Activated CD8-positive, alpha-beta T cell treated with anti-CD3 and anti-CD28 coated beads for 36 hours (primary cell): ENCODE results near the gene TFRC. TPM values are rescaled to one million over a fixed set of nuclear protein-coding genes. Genes with fewer than 3 reads are reported as not detected.

Experiments
- ATAC-seq: fragments of 200-7000 bp; cut with Tn5 transposase; one replicate; pipeline ENCODE4 v1.10.0; 2021; ENCODE audit warnings: mild to moderate bottlenecking, moderate library complexity
- CTCF ChIA-PET: fragments of 350-600 bp; sonication (Branson Sonifier 250); formaldehyde crosslinking; loops from one replicate; lab custom pipeline; 2021; ENCODE audit warnings: antibody characterized with exemption; lab: Charles Lee
- POLR2A ChIA-PET: fragments of 350-600 bp; sonication (Branson Sonifier 250); formaldehyde crosslinking; loops from one replicate; lab custom pipeline; 2021; ENCODE audit warnings: antibody characterized with exemption; lab: Charles Lee
- DNase-seq: peaks from one replicate; pipeline ENCODE4 v3.0.0-alpha.2; 2020
- H3K27ac Mint-ChIP-seq: one replicate; pipeline ENCODE4 v1.8.0; 2021; ENCODE audit warnings: mild to moderate bottlenecking, mixed read lengths
- H3K27me3 Mint-ChIP-seq: one replicate; pipeline ENCODE4 v1.8.0; 2021; ENCODE audit warnings: mixed read lengths
- H3K36me3 Mint-ChIP-seq: one replicate; pipeline ENCODE4 v1.8.0; 2021; ENCODE audit warnings: low read depth, mixed read lengths
- H3K4me1 Mint-ChIP-seq: one replicate; pipeline ENCODE4 v1.8.0; 2021; ENCODE audit warnings: low read depth, mixed read lengths
- H3K4me3 Mint-ChIP-seq: one replicate; pipeline ENCODE4 v1.8.0; 2021; ENCODE audit warnings: mild to moderate bottlenecking, moderate library complexity, mixed read lengths
- H3K9me3 Mint-ChIP-seq: one replicate; pipeline ENCODE4 v1.8.0; 2021; ENCODE audit warnings: mixed read lengths
- intact Hi-C: fragments of 100-400 bp; cut with micrococcal nuclease; formaldehyde crosslinking; loops from one replicate; pipeline ENCODE4 v1.10.0; 2022
- total RNA-seq, 2 experiments: library from RNA; stranded (reverse); gene quantifications; one replicate each; pipeline ENCODE4 v1.2.3, GENCODE V29; 2021
- TF ChIP-seq, protein P1 (sequence below): fragments of 200-600 bp; IDR thresholded peaks from one replicate; pipeline ENCODE4 v1.8.0; 2022; ENCODE audit warnings: antibody characterized with exemption, mild to moderate bottlenecking

Gene TFRC
- total RNA-seq, 2 experiments from 2014 or later, result 521 to 524 TPM

DNA sequence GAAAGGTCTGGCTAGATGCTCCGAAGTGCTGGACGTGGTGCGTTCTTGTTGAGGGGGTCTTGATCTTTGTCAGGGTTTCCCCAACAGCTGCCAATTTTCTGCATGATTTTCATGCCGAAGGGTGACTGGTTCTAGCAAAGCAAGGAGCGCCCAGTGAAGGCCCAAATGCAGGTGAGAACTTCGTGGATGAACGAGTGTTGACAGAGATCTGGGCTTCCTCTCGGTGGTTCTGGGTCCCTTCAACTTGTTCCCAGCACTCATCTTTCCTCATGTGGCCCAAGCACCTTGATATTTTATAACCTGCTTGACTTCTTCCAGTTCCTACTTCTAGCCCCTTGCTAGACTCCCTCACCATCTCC lies 40.8 kb upstream of the TFRC start:
- DNase-seq (no peak), ATAC-seq (no peak)
- Mint-ChIP-seq H3K27me3 (no peaks in the 10 kb centered on the region), H3K36me3 (no peaks in the 10 kb centered on the region), H3K4me3 (no peak overlapping the region), H3K27ac (no peak overlapping the region), H3K9me3 (no peaks in the 10 kb centered on the region), H3K4me1 (peaks cover 28% of the 10 kb centered on the region)
- ChIA-PET CTCF (no interaction called here), POLR2A (no interaction called here)
- intact Hi-C loops, result no loop called here
- TF ChIP-seq, protein P1, sequence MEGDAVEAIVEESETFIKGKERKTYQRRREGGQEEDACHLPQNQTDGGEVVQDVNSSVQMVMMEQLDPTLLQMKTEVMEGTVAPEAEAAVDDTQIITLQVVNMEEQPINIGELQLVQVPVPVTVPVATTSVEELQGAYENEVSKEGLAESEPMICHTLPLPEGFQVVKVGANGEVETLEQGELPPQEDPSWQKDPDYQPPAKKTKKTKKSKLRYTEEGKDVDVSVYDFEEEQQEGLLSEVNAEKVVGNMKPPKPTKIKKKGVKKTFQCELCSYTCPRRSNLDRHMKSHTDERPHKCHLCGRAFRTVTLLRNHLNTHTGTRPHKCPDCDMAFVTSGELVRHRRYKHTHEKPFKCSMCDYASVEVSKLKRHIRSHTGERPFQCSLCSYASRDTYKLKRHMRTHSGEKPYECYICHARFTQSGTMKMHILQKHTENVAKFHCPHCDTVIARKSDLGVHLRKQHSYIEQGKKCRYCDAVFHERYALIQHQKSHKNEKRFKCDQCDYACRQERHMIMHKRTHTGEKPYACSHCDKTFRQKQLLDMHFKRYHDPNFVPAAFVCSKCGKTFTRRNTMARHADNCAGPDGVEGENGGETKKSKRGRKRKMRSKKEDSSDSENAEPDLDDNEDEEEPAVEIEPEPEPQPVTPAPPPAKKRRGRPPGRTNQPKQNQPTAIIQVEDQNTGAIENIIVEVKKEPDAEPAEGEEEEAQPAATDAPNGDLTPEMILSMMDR, result no peak

DNA sequence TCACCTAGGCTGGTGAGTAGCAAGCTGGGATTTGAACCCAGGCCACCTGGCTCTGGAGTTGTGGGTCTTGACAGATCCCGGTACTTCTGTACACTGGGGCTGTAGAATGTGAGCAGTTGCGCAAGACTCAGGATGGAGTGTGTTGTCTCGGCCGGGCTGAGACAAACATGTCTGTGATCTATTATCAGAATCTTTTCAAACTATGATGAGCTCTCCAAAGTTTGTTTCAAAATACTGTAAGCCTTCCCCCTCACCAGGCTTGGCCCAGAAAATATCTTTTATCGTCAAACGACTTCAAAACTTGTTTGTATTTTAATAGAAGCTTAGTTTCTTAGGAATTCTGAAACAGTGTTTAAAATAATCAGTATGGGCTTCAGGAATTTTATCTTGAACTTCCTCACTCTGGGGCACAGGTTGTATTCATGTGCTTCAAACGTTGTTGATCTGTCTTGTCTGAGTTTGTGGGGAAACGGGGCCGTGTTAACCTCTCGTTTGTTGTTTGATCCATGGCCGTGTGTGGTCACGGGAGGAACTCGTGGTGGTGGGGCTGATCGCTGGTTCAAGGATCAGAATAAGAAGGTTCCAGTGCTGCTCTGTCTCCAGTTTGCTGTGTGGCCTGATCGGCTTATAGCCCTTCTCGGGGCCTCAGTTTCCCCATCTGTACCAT lies 40.3 kb upstream of the TFRC start:
- DNase-seq (no peak), ATAC-seq (no peak)
- TF ChIP-seq, protein P1, result no peak
- ChIA-PET CTCF (no interaction called here), POLR2A (interaction anchor here (1.1 kb wide), 1 partner anchor 44 kb away, joined by 3 read pairs; no protein-coding TSS in a partner anchor)
- intact Hi-C loops, result no loop called here
- H3K27ac Mint-ChIP-seq, result no peak overlapping the region
- H3K4me3 Mint-ChIP-seq, result no peak overlapping the region
- no peaks in the 10 kb centered on the region for H3K27me3 Mint-ChIP-seq
- H3K4me1 Mint-ChIP-seq, result peaks cover 22% of the 10 kb centered on the region
- no peaks in the 10 kb centered on the region for H3K9me3 Mint-ChIP-seq
- no peaks in the 10 kb centered on the region for H3K36me3 Mint-ChIP-seq

DNA sequence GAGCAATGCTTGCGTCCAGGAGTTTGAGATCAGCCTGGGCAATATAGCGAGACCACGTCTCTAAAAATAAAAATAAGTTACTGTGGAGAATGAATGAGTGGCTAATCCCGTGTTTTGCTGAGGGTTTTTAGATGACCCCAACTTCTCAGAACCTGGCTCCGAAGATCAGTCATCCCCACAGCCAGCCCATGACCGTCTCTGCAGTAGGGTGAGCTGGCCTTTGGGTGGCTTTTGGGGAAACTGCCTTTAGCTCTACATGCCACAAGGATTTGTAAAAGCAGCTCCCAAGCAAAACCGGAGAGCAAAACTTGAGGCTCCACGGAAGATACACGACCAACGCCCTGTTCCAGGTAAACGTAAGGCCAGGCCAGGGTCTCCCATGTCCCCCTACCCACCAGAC lies 39.2 kb upstream of the TFRC start:
- DNase-seq (no peak), ATAC-seq (no peak)
- no peak overlapping the region for H3K4me3 Mint-ChIP-seq
- TF ChIP-seq, protein P1, result no peak
- H3K27me3 Mint-ChIP-seq, result no peaks in the 10 kb centered on the region
- H3K9me3 Mint-ChIP-seq, result no peaks in the 10 kb centered on the region
- no peak overlapping the region for H3K27ac Mint-ChIP-seq
- POLR2A ChIA-PET, result interaction anchor here (1.1 kb wide), 1 partner anchor 43 kb away, joined by 3 read pairs; no protein-coding TSS in a partner anchor
- no peaks in the 10 kb centered on the region for H3K36me3 Mint-ChIP-seq
- CTCF ChIA-PET, result no interaction called here
- H3K4me1 Mint-ChIP-seq, result peaks cover 18% of the 10 kb centered on the region
- intact Hi-C loops, result no loop called here

DNA sequence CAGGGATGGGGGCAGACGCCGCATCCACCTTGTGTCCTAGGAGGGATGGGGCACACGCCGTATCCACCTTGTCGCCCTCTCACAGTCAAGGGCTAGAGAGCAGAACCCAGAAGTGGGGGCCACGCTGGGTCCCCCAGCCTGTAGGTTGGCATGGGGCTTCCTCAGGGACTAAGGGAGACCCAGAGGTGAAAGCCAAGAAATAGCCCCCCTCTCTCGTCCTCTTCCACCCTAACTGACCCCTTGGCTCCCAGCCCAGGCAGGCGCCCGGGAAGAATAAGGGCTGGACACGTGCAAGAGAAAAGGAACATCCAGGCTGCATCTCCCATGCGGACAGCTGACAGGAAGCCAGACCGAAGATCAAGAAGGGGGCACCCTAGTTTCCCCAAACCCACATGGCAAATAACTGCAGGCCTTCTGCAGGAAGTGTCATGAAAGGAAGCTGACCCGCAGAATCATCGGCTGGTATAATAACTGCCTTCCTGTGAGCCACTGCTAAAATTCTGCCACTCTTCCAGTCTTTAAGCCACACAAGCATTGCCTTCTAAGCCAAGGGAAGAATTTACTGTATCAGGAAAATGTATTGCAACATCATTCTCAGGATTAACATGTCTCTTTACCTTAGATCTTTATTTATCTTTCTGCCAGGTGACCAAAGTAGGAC lies 38.5 kb upstream of the TFRC start:
- Mint-ChIP-seq H3K36me3 (no peaks in the 10 kb centered on the region), H3K4me1 (peaks cover 18% of the 10 kb centered on the region), H3K9me3 (no peaks in the 10 kb centered on the region), H3K4me3 (no peak overlapping the region), H3K27ac (peak overlapping the region; percentile 8), H3K27me3 (no peaks in the 10 kb centered on the region)
- DNase-seq (peak; percentile 47), ATAC-seq (peak; percentile 74)
- ChIA-PET CTCF (no interaction called here), POLR2A (interaction anchor here (0.9 kb wide), 1 partner anchor 39 kb away, joined by 4 read pairs; no protein-coding TSS in a partner anchor)
- TF ChIP-seq, protein P1, result no peak
- intact Hi-C loops, result no loop called here

DNA sequence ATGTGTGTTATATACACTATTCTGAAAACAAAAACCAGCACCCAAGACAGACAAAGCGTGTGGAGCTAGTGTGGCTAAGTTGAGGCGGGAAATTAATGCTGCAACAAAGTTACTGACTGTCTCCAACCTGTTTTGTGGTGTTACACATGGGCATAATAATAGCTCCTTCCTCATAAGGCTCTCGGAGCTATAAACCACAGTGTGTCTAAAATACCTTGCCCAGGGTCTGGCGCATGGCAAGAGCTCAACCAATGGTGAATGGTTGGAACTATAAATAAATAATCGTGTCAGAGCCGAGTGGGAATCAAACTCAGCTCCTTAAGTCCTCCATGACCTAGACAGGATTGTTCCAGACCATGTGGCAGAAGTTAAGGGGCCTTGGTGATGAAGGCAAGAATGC lies 35.9 kb upstream of the TFRC start:
- H3K9me3 Mint-ChIP-seq, result no peaks in the 10 kb centered on the region
- ATAC-seq (no peak), DNase-seq (no peak)
- ChIA-PET POLR2A (interaction anchor here (1.0 kb wide), 1 partner anchor 39 kb away, joined by 3 read pairs; no protein-coding TSS in a partner anchor), CTCF (interaction anchor here (1.2 to 1.8 kb wide), 2 partner anchors 45 to 79 kb away, joined by 5 to 7 read pairs; no protein-coding TSS in a partner anchor)
- no peak overlapping the region for H3K4me3 Mint-ChIP-seq
- intact Hi-C loops, result no loop called here
- no peaks in the 10 kb centered on the region for H3K36me3 Mint-ChIP-seq
- TF ChIP-seq, protein P1, result no peak
- no peak overlapping the region for H3K27ac Mint-ChIP-seq
- no peaks in the 10 kb centered on the region for H3K27me3 Mint-ChIP-seq
- H3K4me1 Mint-ChIP-seq, result peaks cover 18% of the 10 kb centered on the region
